ENCODE measurements around the gene LIMCH1. TPM values are rescaled to one million over a fixed set of nuclear protein-coding genes. Genes with fewer than 3 reads are reported as not detected.

The LIMCH1 gene
- total and polyA plus RNA-seq, 3 donors from 2014 or later = 14.0 to 20.9 (median 18.6) TPM

DNA sequence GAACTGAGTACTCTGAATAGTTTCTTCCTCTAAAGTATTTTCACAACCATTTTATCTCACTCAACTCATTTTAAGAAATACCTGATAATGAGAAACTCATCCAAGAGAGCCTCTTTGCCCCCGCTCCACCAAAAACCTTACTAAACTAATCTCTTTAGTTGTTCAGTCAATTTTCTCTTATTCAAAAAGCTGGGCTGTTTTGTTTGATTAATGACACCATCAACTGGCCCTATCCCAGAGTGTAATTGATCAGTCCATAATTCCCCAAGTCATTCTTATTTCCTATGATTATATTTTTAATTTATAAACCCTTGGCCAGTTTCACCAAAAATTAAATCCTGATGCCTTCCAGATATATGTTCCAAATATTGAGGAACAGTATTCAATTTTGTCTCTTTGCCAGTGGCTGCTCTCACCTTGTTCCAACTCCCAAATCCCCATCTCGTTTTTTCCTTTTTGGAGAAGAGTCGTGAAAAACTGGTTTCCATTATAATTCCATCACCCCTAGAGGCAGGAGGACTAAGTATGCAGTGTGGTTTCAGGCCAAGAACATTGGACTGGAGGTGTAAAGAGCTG, 10.4 kb downstream of the LIMCH1 start:
- intact Hi-C loops (cut with DNase I; ENCODE audit: low total_unique reads) = no loop called here
- 92 to 93% methylated on average over 3 of the region's 3 CpGs for WGBS, 2 donors
- Histone ChIP-seq H3K27ac (no peak overlapping the region), H3K36me3 (ENCODE audit: low read depth, missing control alignments) (no peaks in the 10 kb centered on the region), H3K4me1 (no peaks in the 10 kb centered on the region), H3K9me3 (no peaks in the 10 kb centered on the region), H3K4me3 (no peak overlapping the region), H3K27me3 (no peaks in the 10 kb centered on the region)
- TF ChIP-seq POLR2A (IDR thresholded peaks at IDR 0.05) = no peak
- TF ChIP-seq, protein P1, sequence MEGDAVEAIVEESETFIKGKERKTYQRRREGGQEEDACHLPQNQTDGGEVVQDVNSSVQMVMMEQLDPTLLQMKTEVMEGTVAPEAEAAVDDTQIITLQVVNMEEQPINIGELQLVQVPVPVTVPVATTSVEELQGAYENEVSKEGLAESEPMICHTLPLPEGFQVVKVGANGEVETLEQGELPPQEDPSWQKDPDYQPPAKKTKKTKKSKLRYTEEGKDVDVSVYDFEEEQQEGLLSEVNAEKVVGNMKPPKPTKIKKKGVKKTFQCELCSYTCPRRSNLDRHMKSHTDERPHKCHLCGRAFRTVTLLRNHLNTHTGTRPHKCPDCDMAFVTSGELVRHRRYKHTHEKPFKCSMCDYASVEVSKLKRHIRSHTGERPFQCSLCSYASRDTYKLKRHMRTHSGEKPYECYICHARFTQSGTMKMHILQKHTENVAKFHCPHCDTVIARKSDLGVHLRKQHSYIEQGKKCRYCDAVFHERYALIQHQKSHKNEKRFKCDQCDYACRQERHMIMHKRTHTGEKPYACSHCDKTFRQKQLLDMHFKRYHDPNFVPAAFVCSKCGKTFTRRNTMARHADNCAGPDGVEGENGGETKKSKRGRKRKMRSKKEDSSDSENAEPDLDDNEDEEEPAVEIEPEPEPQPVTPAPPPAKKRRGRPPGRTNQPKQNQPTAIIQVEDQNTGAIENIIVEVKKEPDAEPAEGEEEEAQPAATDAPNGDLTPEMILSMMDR (IDR thresholded peaks at IDR 0.05) = no peak
- no peak for DNase-seq

DNA sequence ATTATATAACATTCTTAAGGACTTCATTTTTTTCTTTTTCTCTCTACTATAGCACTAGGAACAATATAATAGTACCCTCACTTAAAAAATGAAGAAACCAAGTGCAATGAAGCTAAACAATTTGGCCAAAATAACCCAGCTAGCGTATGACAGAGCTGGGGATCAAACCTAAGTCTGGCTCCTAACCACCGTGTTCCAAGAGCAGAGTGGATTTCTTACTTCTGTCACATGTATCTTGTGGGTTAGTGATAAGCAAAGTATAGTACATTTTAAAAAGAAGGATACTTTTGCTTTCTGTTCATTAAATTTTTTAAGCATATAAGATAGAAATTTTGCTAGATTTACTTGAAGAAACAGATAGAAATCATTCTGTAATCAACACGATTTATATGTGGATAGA, 11.5 kb downstream of the LIMCH1 start:
- WGBS, 2 donors = 64 to 72% methylated on average over 3 of the region's 3 CpGs
- Histone ChIP-seq H3K4me1 (no peaks in the 10 kb centered on the region), H3K27ac (no peak overlapping the region), H3K27me3 (no peaks in the 10 kb centered on the region), H3K36me3 (ENCODE audit: low read depth, missing control alignments) (no peaks in the 10 kb centered on the region), H3K4me3 (no peak overlapping the region), H3K9me3 (no peaks in the 10 kb centered on the region)
- no peak for DNase-seq
- TF ChIP-seq, protein P1 (IDR thresholded peaks at IDR 0.05) = no peak
- intact Hi-C loops (cut with DNase I; ENCODE audit: low total_unique reads) = no loop called here

DNA sequence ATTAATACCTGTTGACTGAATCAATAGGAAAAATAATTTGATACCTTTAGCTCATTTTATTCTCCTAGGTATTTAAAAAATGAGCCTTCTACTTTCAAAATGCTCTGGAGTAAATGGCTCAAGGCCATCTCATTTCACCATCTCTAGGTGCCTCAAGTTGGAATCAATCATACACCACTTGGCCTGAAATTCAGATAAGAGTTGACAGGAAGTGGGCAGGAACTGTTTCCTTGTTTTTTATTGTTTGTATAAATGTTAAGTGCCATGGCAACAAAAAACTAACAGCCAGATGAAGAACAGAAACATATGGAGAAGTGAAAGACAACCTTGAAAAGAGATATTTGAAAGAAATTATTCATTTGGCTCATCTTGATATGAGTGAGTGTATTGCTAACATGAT, 12.4 kb downstream of the LIMCH1 start:
- no peak for DNase-seq
- H3K27ac ChIP-seq = no peak overlapping the region

DNA sequence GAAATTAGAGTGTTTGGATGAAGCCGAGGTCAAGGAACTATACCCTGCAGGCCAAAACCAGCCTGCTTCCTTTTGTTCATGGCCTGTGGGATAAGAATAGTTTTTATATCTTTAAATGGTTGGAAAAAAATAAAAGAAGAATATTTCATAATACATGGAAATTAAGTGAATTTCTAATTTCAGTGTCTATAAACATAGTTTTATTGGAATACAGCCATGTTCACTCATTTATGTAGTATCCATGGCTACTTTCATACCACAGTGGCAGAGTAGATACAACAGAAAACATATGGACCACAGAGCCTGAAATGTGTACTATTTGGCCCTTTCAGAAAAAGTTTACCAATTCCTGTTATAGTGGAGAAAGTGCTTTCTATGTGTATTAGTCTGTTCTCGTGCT, 13.6 kb downstream of the LIMCH1 start:
- H3K36me3 ChIP-seq (ENCODE audit: low read depth, missing control alignments) = no peaks in the 10 kb centered on the region
- DNase-seq = no peak
- no peaks in the 10 kb centered on the region for H3K9me3 ChIP-seq
- TF ChIP-seq, protein P1 (IDR thresholded peaks at IDR 0.05) = no peak
- H3K27ac ChIP-seq = no peak overlapping the region
- H3K4me1 ChIP-seq = no peaks in the 10 kb centered on the region
- WGBS, 2 donors = 90 to 94% methylated on average over 2 of the region's 2 CpGs
- H3K4me3 ChIP-seq = no peak overlapping the region
- H3K27me3 ChIP-seq = no peaks in the 10 kb centered on the region
- intact Hi-C loops (cut with DNase I; ENCODE audit: low total_unique reads) = no loop called here

More for the DNA sequence above, 12.4 kb downstream of the LIMCH1 start:
- Histone ChIP-seq H3K4me1 (no peaks in the 10 kb centered on the region), H3K36me3 (ENCODE audit: low read depth, missing control alignments) (no peaks in the 10 kb centered on the region), H3K4me3 (no peak overlapping the region), H3K9me3 (no peaks in the 10 kb centered on the region), H3K27me3 (no peaks in the 10 kb centered on the region)
- intact Hi-C loops (cut with DNase I; ENCODE audit: low total_unique reads) = no loop called here
- no peak for TF ChIP-seq POLR2A (IDR thresholded peaks at IDR 0.05)
- TF ChIP-seq, protein P1 (IDR thresholded peaks at IDR 0.05) = no peak

DNA sequence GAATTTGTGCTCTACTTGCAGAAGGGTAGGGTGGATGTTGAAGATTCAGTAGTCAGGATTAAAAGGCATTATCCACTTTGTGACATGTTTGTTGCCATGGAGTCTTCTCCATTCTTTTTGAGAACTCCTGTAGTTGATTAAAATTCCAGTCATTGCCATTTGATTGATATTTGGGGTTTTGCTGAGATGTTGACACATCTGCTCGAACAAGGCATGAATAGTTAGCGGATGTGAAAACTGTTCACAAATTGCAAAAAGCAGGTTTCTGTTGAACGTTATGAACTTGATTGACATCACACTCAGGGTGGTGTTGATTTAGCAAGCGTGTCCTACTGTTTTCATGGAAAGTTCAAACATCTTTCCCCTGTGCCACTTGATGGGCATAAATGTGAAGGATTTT, 16.9 kb downstream of the LIMCH1 start:
- H3K36me3 ChIP-seq (ENCODE audit: low read depth, missing control alignments) = no peaks in the 10 kb centered on the region
- TF ChIP-seq, protein P1 (IDR thresholded peaks at IDR 0.05) = no peak
- no peak for TF ChIP-seq POLR2A (IDR thresholded peaks at IDR 0.05)
- no peaks in the 10 kb centered on the region for H3K9me3 ChIP-seq
- H3K27ac ChIP-seq = no peak overlapping the region
- 92 to 93% methylated on average over 4 of the region's 4 CpGs for WGBS, 2 donors
- no peaks in the 10 kb centered on the region for H3K27me3 ChIP-seq
- H3K4me1 ChIP-seq = no peaks in the 10 kb centered on the region
- no peak for DNase-seq
- intact Hi-C loops (cut with DNase I; ENCODE audit: low total_unique reads) = no loop called here
- H3K4me3 ChIP-seq = no peak overlapping the region

Measured in testis (tissue), 3 donors.